HuH-7 (cell line): ENCODE measurements around the gene ELF5.
A peak's percentile ranks its signal among the peaks of the same experiment; 100 is the strongest.

ENCODE experiments used
- DNase-seq: peaks from one replicate; pipeline ENCODE4 v3.0.0; 2011; ENCODE audit warnings: low spot score

Gene ELF5

DNA sequence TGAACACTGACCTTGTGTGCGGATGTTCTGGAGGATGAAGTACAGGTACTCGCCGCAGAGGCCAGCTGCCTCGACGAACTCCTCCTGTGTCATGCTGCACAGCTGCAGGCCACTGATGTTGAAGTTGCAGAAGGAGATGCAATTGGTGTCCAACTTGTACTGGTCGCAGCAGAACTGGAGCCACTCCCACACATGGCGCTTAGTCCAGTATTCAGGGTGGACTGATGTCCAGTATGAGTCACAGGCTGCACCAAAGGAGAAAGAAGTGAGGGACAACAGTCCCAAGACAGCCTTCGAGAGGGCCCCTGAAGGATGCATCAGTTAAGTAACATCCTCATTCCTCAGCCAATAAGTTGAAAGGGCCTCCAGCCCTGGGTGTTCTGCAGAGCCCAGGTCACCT, 20.1 kb downstream of the ELF5 start:
- DNase-seq = no peak

DNA sequence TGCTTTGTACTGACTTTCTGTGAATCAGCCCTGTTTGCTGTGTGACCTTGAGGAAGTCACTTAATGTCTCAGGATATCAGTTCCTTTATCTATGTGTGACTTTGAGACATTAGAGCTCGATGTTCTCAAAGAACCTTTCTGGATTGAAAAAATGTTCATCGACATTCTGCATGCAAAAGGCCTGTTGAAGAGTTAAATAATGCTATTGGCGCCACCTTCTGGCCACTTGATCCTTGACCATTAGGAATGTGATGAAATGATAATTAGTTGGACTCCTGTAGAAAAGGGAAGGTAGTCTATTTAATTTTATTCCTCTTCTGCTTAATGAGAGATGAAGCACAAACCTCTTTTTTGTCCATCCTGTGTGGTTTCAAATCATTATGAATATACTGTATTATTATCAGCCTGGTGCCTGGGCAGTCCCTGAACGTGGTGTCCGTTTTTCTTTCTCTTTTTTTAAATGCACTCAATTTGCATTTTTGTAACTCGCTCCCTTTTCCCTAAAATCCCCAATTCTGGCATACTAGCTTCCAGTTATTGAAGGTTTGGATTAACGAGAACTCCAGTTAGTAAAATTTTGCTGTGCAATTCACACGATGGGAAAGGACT, 20.7 kb downstream of the ELF5 start:
- DNase-seq = peak; percentile 42

DNA sequence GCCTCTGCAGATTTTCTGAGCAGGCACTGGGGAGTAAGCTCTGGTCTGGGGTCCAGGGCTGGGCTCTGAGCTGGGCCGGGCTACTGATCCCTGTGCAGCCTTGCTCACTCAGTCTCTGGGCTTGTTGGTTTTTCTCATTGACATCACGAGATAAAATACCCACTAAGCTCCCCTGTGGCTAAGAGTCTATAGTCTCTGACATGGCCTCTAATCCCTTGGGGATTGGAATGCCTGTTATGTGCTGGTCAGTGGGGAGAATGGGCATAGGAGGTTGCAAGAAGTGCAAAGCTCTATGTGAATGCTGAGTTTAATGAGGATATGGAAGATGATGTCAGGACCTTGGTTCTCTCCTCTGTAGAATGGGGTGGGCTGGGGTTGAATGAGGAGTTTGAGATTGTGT, 23.3 kb downstream of the ELF5 start:
- DNase-seq = no peak

DNA sequence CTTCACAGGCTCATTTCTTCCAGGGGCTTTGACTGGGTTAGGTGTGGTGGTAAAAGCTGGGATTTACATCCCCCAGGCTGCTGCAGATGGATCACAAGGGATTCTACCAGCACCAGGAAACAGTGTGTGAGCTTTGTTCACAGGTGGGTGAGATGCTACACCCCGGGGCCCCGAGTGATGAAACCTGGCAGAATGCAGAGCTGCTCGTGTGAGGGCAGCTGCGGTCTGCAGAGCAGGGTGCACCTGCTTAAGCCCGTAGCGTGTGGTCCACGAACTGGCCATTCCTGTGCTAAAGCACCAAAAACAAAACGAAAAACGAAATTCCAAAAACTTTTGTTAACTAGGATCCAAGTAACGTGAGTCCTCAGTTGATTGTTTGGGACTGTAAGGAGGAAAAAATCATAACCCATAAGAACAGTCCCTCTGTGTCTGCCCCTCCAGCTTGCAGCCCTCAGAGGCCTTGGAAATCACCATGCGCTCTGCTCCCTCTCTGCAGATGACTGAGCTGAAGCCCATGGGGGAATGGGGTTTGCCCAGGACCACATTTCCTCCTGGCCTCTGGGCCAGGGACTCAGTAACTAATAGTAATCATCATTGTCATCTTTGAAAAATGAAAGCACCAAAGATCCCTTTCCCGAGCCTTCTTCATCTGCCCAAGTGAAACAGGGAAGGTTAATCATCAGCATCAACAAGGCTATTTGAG, 24.6 kb downstream of the ELF5 start:
- no peak for DNase-seq

DNA sequence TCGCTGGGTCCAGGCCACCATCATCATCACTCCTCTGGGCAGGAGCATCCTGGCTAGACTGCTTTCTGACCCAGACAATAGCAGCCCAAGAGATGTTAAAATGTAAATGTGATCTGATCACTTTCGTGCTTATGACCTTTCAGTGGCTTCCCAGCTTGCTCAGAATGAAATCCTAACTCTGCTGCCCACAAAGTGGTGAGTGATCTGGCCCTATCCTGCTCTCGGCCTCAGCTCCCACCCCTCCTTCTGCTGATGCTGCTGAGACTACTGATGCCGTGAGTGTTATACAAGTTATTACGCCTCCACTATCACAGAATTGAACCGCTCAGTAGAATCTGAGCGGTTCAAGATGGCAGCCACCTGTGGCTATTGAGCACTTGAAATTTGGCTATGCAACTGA, 26.2 kb downstream of the ELF5 start:
- no peak for DNase-seq

DNA sequence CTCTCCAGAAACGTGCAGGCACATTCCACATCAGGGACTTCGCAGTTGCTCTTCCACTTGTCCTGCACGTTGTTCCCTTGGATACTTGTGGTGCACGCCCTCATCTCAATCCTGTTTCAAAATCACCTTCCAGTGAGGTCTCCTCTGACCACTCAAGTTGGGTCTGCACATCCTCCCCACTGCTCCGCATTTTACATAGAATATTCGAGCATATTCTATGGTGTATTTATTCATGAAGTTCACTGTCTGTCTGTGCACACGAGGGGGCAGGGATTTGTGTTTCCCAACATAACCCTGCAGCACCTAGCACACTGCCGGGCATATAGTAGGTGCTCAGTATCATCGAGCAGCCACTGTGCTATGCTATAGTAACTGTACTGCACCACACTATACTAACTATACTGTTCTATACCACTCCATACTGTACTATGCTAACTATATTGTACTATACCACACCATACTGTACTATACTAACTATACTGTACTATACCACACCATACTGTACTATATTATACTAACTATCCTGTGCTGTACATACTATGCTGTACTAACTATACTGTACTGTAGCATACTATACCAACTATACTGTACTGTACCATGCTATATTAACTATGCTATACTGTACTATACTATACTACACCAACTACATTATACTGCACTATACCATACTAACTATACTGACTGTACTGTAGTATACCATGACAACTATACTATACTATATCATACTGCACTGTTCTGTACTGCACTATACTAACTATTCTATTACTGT, 30.3 kb downstream of the ELF5 start:
- DNase-seq = no peak

DNA sequence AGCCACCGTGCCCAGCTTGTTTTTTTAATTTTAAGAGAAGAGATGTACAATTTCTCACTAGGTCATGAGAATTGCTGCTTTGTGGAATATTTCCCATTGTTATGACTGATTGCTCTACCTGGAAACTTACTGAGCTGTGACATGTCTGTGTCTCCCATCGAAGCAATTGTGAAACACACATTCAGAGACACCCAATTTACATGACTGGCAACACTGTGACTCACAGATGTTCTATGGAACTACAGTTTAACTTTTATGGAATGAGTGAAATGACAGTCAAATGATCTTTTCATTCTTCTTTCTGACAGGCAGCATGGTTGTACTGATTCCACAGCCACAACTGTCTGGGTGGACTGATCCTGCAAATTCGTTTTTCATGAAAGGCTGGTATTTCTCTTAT, 32.3 kb downstream of the ELF5 start:
- no peak for DNase-seq

DNA sequence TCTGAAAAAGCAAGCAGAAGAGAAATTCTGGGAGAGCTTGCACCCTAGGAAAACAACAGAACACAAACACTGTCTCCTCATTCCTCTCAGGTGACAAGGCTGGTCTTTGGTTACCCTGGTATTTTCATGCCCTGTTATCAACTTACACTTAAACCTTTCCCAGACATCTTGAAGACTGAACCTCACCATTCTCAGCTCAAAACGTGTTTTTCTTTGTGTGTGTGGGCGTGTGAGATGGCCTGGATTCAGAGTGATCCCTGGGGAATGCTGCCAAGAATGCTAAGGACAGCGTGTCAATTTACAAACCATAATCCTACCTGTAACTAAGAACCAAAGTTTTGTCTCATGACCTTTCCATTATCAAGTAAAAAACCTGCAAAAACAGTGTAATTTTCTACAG, 33.3 kb downstream of the ELF5 start:
- DNase-seq = no peak

DNA sequence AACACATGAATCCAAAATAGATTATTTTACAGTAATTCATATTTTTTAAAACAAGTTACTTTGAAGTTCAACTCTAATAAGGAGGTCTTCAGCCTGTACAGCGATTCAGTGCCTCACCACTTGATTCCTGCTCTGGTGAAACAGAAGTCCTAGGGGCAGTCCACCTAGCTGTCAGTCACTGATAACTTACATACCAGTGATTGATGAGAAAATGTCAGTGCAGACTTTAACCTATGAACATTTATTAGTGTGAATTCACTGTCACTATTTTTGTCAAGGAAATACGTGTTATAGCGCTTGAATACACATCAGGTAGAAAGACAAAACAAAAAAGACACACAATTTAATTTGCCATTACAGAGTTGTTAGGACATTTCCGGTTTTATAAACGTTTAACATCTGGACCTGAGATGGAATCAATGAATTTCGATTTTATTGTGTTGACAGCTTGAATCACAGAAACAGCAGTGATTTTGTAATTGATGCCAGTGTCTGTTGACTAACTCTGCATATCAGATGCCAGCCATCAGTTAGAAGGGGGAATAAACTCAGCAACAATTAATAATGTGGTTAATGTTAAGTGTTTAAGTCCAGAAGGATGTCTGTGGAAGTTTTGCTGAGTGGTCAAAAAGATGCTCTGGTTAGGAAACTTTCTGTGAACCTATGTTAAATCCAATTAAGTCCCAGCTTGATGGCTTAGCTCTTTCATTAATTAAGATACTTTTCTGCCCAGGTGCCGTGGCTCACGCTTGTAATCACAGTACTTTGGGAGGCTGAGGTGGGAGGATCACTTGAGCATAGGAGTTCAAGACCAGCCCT, 34.5 kb downstream of the ELF5 start:
- no peak for DNase-seq

DNA sequence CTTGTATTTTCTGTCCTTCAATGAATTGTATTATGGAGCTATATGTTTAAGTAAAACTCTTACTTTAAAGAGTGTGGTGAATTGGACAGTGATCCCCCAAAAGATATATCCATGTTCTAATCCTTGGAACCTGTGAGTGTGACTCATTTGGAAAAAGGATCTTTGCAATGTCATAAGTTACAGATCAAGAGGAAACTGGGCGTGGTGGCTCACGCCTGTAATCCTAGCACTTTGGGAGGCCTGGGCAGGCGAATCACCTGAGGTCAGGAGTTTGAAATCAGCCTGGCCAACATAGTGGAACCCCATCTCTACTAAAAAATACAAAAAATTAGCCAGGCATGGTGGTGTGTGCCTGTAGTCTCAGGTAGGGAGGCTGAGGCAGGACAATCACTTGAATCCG, 36.7 kb downstream of the ELF5 start:
- no peak for DNase-seq

DNA sequence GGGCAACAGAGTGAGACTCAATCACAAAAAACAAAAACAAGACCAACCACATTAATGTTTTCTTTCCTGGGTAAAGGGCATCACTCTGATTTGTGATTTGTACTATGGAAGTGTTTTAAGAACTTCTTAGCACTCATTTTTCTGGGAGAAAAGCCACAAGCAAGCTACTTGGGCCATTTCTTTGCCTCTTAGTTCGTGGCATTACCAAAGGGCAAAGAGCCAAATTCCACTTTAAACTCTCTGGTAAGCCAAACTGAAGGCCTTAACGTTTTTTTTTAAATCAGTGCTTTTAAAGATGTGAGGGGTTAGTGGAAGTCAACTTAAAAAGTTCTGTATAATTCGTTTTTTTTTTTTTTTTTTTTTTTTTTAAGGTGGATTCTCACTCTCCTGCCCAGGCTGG, 37.9 kb downstream of the ELF5 start:
- DNase-seq = no peak

DNA sequence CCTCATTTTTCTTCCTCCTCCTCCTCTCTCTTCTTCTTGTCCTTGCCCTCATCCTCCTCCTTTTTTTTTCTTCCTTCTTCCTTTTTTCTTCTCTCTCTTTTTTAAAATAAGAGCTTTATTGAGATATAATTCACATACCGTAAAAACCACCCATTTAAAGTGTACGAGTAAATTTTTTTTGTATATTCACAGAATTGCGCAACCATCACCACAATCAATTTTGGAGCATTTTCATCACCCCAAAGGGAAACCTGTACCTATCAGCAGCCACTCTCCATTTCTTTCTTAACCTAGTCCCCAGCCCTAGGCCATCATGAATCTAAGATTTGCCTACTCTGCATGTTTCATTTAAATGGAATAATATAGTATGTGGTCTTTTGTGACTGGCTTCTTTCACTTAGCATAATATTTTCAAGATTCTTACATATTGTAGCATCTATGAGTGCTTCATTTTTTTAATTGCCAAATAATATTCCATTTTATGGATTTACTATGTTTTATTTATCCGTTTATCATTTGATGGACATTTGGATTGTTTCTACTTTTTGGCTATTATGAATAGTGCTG, 39.9 kb downstream of the ELF5 start:
- DNase-seq = no peak

DNA sequence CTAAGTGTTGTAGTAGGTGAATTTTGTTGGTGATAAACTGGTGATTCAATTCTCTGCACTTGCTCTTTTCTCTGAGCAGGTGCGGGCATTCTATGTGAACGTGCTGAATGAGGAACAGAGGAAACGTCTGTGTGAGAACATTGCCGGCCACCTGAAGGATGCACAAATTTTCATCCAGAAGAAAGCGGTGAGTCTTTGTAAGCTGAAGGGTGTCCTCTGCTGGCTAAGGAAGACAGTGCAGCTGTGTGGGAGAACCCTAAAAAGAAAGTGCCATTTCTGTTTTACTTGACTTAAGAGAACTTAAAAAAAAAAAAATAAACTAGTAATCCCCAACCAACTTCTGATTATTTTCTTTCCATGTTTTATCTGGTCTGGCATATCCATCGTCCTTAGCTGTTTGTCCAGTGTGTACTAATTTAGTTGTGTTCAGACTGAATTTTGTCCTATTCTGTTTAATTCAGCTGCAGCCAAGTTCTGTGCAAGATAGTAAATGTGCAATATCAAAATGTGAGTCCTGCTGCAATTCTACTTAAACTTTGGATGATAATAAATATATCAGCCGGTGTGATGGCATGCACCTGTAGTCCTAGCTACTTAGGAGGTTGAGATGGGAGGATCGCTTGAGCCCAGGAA, 45.3 kb downstream of the ELF5 start:
- peak; percentile 16 for DNase-seq

DNA sequence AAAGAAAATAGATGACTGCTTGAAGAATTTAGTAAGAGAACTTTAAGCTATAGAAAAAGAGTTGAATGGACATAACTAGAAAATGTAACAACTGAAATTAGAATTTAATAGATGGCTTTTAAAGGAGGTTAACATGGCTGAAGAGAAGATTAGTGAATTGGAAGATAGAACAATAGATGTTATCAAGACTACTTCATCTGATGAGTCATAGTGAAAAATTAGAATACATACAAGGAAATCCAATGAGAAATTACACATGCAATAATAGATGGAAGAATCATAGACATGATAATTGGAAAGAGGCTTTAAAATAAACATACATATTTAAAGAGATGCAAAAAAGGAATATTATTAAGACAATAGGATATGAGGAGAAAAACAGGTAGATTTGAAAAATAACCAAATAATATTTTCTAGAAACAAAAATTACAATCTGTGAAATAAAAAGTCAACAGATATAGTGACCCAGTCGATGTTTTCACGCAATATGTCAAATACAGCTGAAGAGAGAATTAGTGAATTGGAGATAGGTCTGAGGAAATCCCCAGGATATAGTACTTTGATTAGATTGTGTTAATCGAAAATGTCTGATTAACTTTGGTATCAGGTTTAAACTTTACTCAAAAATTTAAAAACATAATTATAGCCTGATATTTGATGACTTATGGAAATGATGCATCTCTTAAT, 46.6 kb downstream of the ELF5 start:
- no peak for DNase-seq

DNA sequence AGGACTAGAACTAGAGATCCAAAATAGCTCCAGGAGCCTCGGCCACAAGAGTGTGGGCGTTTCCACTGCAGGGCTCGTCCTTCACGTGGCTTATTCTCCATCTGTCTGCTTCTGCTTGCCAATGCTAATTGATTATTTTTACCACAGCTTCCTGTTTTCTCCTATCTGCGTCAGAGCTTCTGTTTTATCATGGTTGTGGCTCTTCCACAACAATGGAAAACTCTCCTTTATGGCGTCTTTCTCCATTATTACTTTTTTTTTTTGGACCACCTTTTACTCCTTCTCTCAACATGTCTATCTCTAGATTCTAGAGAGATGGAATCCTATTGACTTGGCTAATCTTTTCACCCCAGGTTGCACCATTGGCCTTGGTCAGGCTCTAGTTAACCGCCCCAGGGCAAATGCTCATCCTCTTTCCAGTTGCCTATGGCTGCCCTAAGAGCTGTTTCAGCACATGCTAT, 49.0 kb downstream of the ELF5 start:
- no peak for DNase-seq

DNA sequence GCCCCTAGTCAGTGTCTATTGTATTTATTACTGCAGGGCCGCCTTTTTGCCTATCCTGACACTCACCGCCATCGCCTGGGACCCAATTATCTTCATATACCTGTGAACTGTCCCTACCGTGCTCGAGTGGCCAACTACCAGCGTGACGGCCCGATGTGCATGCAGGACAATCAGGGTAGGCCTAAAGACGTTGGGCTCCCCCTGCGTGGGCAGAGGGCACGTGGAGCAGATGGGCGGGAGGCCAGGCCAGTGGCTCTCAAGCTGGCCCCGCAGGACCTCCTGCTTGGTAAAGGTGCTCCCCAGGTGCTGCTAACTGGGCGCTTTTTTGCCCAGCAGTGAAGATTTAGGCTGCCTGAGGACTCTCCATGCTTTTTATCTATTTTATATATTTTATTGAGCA, 52.4 kb downstream of the ELF5 start:
- no peak for DNase-seq

DNA sequence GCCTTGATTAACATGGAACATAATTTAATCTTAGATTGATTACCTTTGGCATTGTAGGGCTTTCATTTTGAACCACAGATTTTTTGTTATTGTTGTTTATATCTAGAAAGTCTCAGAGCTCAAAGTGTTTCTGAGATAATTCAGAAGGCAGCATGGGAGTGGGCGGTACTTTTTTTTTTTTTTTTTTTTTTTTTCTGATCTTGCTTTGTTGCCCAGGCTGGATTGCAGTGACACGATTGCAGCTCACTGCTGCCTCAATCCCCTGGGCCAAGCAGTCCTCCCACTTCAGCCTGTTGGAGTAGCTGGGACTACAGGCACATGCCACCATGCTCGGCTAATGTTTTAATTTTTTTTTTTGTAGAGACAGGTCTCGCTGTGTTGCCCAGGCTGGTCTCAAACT, 53.3 kb downstream of the ELF5 start:
- no peak for DNase-seq

DNA sequence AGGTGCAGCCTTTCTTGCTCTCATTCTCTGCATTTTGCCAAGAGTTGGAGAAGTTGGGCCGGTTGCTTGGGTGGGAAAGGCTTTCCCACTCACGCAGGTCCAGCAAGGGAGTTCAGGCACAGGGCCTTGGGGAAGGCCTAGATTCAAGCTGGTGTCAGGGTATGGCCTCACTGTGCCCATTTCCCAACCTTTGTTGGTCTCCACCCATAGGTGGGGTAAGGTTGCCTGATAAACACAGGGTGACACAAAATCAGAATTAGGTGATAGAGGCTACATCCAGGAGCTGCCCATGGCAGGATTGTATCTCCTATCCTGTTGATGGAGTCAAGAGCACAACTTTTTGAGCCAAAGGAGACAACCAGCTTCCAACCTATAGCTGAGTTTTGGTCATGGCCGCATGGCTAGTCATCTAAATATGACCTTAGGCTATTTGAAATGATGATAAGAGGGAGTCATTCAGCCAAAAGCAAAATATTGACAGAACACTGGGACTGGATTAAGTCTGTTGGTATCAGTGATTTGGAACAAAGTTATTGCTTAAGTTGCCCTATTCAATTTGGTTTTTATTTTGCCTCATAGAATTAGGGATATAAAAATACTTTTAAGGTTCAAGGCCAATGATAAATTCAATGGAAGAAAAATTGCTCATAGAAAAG, 54.0 kb downstream of the ELF5 start:
- no peak for DNase-seq

DNA sequence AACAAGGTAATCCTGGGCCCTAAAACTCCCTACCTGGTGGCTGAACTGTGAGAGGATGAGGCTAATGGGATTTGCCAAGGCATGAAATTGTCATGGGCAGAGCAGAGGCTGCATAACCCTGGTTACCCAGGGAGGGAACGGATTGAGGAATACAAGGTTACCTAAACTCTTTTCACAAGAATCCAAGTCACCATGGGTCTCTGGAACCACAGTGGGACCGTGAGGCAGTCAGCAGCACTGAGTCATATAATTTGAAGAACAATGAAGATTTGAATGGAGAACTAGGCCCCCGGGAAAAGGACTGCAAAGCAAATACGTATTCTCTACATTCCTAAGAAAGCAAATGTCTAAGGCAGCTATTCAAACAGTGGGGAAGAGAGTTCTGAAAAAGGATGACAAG, 55.1 kb downstream of the ELF5 start:
- no peak for DNase-seq

DNA sequence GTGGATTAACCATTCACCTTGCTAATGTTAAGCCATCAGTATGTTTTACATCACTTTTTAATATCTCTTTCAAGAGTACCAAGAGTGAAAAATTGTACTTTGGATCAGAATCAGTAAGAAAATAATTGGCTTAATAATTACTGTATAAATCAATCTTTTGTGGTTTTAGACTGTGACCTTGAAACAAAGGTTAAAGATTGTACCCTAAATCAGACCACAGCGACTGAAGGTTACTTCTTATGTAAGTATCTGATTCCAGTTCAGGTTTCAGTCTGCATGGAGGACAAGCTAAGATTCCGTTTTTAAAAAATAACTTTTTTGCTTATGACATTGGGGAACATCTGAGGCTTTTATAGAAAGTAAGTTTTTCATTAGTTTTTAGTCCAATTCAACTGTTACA, 56.0 kb downstream of the ELF5 start:
- no peak for DNase-seq
